Suprapubic skin (tissue), 4 donors: ENCODE measurements around the gene ELMOD1.

Experiments
- CTCF ChIP-seq, 2 donors: fragments of 200-600 bp in 1 of 2; fragments of 450-650 bp in 1 of 2; sonication (generic) in 1 of 2; IDR thresholded peaks; one replicate each; pipeline ENCODE4 v1.5.1; 2016 to 2019; ENCODE audit warnings: antibody characterized with exemption in 2 of 2, mild to moderate bottlenecking in 1 of 2, moderate library complexity in 1 of 2
- POLR2A ChIP-seq, 2 donors: fragments of 450-650 bp; IDR thresholded peaks; one replicate each; pipeline ENCODE4 v1.6.1; 2017; ENCODE audit warnings: antibody characterized with exemption in 2 of 2, mild to moderate bottlenecking in 2 of 2, moderate library complexity in 2 of 2
- POLR2AphosphoS5 ChIP-seq, 3 donors: sonication (generic); formaldehyde crosslinking; IDR thresholded peaks; one replicate each; pipeline ENCODE4 v1.6.1; 2017; ENCODE audit warnings: antibody characterized with exemption in 3 of 3

GRCh38 chr11:107631931-107632330, 41.0 kb downstream of the ELMOD1 start:
- no peak for TF ChIP-seq CTCF (IDR thresholded peaks at IDR 0.05)
- no peak for TF ChIP-seq POLR2A (IDR thresholded peaks at IDR 0.05)
- TF ChIP-seq POLR2AphosphoS5 (IDR thresholded peaks at IDR 0.05) = no peak
